ENCODE results near the gene HOMER3.
A peak's percentile ranks its signal among the peaks of the same experiment; 100 is the strongest.
"Not testable (repeated sequence)": the region's sequence is repeated elsewhere in the genome, so short reads cannot be mapped to it uniquely, and the experiment has no call there.

HOMER3 gene

DNA sequence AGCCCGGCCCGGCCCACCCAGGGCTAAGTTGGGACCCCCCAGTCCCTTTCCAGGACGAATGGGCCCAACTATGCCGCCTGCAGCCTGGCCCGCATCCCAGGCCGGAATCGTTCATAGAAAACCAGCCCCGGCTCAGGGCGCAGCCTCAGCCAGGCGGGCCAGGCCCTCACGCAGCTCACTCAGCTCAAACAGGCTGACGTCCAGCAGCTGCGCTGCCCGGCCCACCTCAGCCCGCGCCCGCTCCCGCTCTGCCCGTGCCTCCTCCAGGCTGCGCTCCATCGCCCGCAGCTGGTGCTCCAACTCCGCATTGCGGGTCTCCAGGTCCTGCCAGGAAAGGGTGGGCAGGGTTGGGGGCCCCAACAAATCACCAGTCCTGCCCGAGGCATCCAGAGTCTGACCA lies 11.7 kb downstream of the HOMER3 start:
- Mint-ChIP-seq H3K4me3 (no peak overlapping the region), H3K27me3 (no peaks in the 10 kb centered on the region), H3K27ac (no peak overlapping the region), H3K36me3 (ENCODE audit: low read depth) (peaks cover 89% of the 10 kb centered on the region), H3K9me3 (no peaks in the 10 kb centered on the region), H3K4me1 (ENCODE audit: low read depth) (peaks cover 23% of the 10 kb centered on the region)
- intact Hi-C loops (cut with micrococcal nuclease), result no loop called here

DNA sequence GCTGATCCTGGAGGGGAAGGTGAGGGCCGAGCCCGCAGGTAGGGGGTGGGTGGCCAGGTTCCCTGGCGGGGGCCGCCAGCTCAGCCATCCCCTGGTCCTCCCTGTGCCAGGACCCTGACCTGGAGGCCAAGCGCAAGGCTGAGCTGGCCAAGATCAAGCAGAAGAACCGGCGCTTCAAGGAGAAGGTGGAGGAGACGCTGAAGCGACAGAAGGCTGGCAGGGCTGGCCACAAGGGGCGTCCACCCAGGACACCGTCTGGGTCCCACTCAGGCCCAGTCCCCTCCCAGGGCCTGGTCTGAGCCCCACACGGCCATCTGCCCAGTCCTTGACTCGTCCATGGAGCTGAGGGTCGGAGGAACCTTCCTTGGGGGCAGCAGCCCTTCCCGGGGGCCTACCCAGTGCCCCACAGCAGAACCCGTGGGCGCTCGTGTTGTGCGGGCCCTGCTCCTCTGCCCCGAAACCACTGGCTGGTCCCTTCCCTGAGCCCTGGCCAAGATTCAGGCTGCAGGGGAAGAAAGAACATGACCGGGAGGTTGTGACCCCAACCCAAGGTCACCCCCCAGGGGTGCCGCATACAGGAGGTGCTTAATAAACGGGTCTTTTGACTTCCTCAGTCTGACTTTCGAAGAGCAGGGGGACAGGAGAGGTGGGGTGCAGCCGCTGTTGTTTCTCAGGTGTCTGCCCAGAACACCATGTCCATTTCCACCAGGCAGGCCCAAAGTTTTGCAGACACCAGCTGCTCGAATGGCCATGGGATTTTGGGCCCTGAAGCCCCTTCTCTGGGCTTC lies 12.8 kb downstream of the HOMER3 start:
- Mint-ChIP-seq H3K4me3 (no peak overlapping the region), H3K36me3 (ENCODE audit: low read depth) (peaks cover 89% of the 10 kb centered on the region), H3K4me1 (ENCODE audit: low read depth) (peaks cover 12% of the 10 kb centered on the region), H3K27me3 (no peaks in the 10 kb centered on the region), H3K27ac (no peak overlapping the region), H3K9me3 (no peaks in the 10 kb centered on the region)
- intact Hi-C loops (cut with micrococcal nuclease), result no loop called here

DNA sequence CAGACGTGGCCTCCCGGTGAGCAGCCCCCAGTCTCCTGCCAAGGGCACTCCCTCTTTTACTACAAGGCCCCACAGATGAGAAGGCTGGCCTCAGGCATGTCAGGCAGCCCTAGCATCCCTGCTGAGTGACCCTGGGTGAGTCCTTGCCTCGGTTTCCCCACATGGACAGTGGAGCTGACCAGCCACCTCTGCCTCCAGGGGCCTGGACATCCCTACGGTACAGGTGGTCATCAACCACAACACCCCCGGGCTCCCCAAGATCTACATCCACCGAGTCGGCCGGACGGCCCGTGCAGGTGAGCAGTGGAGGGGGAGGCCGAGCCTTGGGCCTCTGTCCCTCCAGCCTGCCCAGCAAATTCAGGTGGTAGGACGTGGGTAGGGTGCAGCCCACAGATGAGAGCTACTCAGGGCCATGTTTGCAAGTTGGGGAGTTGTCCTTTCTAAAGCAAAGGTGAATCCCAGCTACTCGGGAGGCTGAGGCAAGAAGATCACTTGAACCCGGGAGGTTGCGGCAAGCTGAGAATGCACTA lies 16.3 kb downstream of the HOMER3 start:
- Mint-ChIP-seq H3K9me3 (no peaks in the 10 kb centered on the region), H3K4me1 (ENCODE audit: low read depth) (peaks cover 17% of the 10 kb centered on the region), H3K27me3 (no peaks in the 10 kb centered on the region), H3K27ac (no peak overlapping the region), H3K36me3 (ENCODE audit: low read depth) (peaks cover 100% of the 10 kb centered on the region), H3K4me3 (no peak overlapping the region)
- intact Hi-C loops (cut with micrococcal nuclease), result no loop called here

DNA sequence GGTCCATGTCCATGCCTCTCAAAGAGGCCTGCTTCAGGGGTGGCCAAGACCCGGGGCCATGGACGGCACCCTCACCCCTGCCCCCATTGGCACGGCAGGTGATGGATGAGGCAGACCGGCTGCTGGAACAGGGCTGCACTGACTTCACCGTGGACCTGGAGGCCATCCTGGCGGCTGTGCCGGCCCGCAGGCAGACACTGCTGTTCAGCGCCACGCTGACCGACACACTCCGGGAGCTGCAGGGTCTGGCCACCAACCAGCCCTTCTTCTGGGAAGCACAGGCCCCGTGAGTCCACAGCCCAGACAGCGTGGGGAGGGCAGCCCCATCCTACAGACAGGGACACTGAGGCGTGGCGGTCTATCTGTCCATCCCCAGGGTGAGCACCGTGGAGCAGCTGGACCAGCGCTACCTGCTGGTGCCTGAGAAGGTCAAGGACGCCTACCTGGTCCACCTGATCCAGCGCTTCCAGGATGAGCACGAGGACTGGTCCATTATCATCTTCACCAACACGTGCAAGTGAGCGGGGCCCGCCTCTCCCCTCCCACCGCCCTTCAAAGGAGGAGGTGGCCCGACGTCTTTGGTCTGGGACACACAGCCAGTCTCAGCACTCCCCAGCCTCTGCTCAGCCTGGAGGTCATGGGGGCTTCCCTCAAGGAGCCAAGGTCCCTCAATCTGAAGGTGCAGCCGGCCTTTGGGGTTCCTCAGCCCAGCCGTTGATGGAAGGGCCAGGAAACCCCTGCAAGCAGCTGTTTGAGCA lies 18.6 kb downstream of the HOMER3 start:
- Mint-ChIP-seq H3K4me3 (no peak overlapping the region), H3K4me1 (ENCODE audit: low read depth) (peaks cover 30% of the 10 kb centered on the region), H3K36me3 (ENCODE audit: low read depth) (peaks cover 90% of the 10 kb centered on the region), H3K27ac (no peak overlapping the region), H3K27me3 (no peaks in the 10 kb centered on the region), H3K9me3 (no peaks in the 10 kb centered on the region)
- intact Hi-C loops (cut with micrococcal nuclease), result no loop called here

- no peak overlapping the region for H3K4me3 Mint-ChIP-seq
- peaks cover 38% of the 10 kb centered on the region for H3K4me1 Mint-ChIP-seq (ENCODE audit: low read depth)
- no peaks in the 10 kb centered on the region for H3K9me3 Mint-ChIP-seq
- no peaks in the 10 kb centered on the region for H3K27me3 Mint-ChIP-seq
- peak overlapping the region; percentile 96 for H3K27ac Mint-ChIP-seq
- intact Hi-C loops (cut with micrococcal nuclease), result no loop called here
- peaks cover 90% of the 10 kb centered on the region for H3K36me3 Mint-ChIP-seq (ENCODE audit: low read depth)
These were observed 19.4 kb downstream of the HOMER3 start for GRCh38 chr19:18921593-18921992.

DNA sequence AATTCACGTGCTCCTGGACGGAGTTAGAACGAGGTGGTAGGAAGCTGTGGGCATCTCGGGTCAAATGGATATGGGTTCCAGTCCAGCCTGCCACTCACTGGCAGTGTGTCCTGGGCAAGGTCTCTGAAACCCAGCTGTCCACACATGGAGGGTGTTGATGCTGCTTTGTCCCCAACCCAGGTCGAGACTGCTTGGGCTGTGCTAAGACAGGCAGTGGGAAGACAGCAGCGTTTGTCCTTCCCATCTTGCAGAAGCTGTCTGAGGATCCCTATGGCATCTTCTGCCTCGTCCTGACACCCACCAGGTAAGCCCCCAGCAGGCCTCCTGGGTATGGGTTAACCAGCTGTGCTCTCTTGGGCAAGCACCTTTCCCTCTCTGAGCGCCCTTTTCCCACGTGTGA lies 20.6 kb downstream of the HOMER3 start:
- intact Hi-C loops (cut with micrococcal nuclease), result no loop called here
- Mint-ChIP-seq H3K27ac (peak overlapping the region; percentile 96), H3K9me3 (no peaks in the 10 kb centered on the region), H3K27me3 (no peaks in the 10 kb centered on the region), H3K36me3 (ENCODE audit: low read depth) (peaks cover 90% of the 10 kb centered on the region), H3K4me1 (ENCODE audit: low read depth) (peaks cover 41% of the 10 kb centered on the region), H3K4me3 (peak overlapping the region; percentile 86)

- peaks cover 46% of the 10 kb centered on the region for H3K4me1 Mint-ChIP-seq (ENCODE audit: low read depth)
- intact Hi-C loops (cut with micrococcal nuclease), result loop anchor here (1.0 to 5.0 kb wide), 3 partner anchors 12 to 67 kb away; no protein-coding TSS in a partner anchor
- H3K27me3 Mint-ChIP-seq, result no peaks in the 10 kb centered on the region
- H3K27ac Mint-ChIP-seq, result peak overlapping the region; percentile 96
- H3K9me3 Mint-ChIP-seq, result no peaks in the 10 kb centered on the region
- peak overlapping the region; percentile 86 for H3K4me3 Mint-ChIP-seq
- H3K36me3 Mint-ChIP-seq (ENCODE audit: low read depth), result peaks cover 90% of the 10 kb centered on the region
These were observed 21.2 kb downstream of the HOMER3 start for GRCh38 chr19:18919900-18920214.

DNA sequence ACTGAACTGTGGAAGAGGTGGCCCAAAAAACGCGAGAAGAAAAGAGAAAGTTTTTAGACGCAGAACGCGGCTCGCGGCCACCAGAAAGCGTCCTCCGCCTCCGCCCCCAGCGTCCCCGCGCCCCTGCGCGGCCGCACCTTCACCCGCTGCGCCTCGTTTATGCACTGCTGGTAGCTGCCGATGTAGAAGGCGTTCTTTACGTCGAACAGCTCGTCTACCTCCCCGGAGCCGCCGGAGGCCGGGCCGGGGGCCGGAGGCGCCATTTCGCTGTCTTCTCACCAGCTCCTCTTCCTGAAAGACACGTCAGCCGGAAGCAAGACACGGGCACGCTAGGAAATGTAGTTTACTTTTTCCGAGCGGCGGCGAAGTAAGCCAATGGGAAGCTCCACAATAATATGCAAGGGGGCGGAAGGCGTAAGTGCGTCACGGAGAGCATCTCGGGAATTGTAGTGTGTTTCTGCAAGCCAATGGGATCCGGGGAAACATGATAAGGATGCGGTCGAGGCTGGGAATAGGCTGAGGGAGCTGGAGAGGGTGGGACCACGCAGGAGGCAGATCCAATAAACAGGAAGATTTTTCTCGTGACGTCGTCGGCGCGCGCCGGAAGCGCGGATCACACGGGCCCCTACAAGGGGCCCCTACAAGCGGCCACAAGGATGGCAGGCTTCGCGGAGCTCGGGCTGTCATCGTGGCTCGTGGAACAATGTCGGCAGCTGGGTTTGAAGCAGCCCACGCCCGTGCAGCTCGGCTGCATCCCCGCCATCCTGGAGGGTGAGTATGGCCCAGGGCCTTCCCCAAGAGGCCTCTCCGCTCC lies 21.7 kb downstream of the HOMER3 start, which contains the start of the genes COPE and DDX49:
TSS of gene COPE (minus strand) at position 302 of the 814 bp plus-strand sequence. CDS start at position 263, 39 bp downstream.
TSS of gene DDX49 (plus strand) at position 630 of the 814 bp plus-strand sequence. CDS start at position 657, 27 bp downstream.
- H3K36me3 Mint-ChIP-seq (ENCODE audit: low read depth), result peaks cover 90% of the 10 kb centered on the region
- H3K4me1 Mint-ChIP-seq (ENCODE audit: low read depth), result peaks cover 46% of the 10 kb centered on the region
- peak within 1 kb of the TSS; percentile 96 for H3K27ac Mint-ChIP-seq
- peak within 1 kb of the TSS; percentile 86 for H3K4me3 Mint-ChIP-seq
- H3K27me3 Mint-ChIP-seq, result no peaks in the 10 kb centered on the region
- intact Hi-C loops (cut with micrococcal nuclease), result loop anchor here (1.0 to 5.0 kb wide), 3 partner anchors 13 to 68 kb away; no protein-coding TSS in a partner anchor
- H3K9me3 Mint-ChIP-seq, result no peaks in the 10 kb centered on the region

GRCh38 chr19:18917593-18917992 lies 23.4 kb downstream of the HOMER3 start:
- H3K27ac Mint-ChIP-seq, result peak overlapping the region; percentile 39
- H3K36me3 Mint-ChIP-seq (ENCODE audit: low read depth), result peaks cover 90% of the 10 kb centered on the region
- peak overlapping the region; percentile 34 for H3K4me3 Mint-ChIP-seq
- H3K4me1 Mint-ChIP-seq (ENCODE audit: low read depth), result peaks cover 46% of the 10 kb centered on the region
- not testable (repeated sequence) for H3K27me3 Mint-ChIP-seq, H3K9me3 Mint-ChIP-seq
- intact Hi-C loops (cut with micrococcal nuclease), result loop anchor here (5.0 kb wide), 1 partner anchor 70 kb away; no protein-coding TSS in a partner anchor

- no peak overlapping the region for H3K27ac Mint-ChIP-seq
- peaks cover 37% of the 10 kb centered on the region for H3K4me1 Mint-ChIP-seq (ENCODE audit: low read depth)
- peaks cover 90% of the 10 kb centered on the region for H3K36me3 Mint-ChIP-seq (ENCODE audit: low read depth)
- intact Hi-C loops (cut with micrococcal nuclease), result loop anchor here (5.0 kb wide), 1 partner anchor 72 kb away; no protein-coding TSS in a partner anchor
- H3K4me3 Mint-ChIP-seq, result no peak overlapping the region
- no peaks in the 10 kb centered on the region for H3K27me3 Mint-ChIP-seq
- no peaks in the 10 kb centered on the region for H3K9me3 Mint-ChIP-seq
These were observed 25.4 kb downstream of the HOMER3 start for GRCh38 chr19:18915639-18916038.

GRCh38 chr19:18913466-18913865 lies 27.6 kb downstream of the HOMER3 start:
- Mint-ChIP-seq H3K36me3 (ENCODE audit: low read depth) (peaks cover 92% of the 10 kb centered on the region), H3K4me1 (ENCODE audit: low read depth) (peaks cover 26% of the 10 kb centered on the region), H3K27ac (no peak overlapping the region), H3K27me3 (no peaks in the 10 kb centered on the region), H3K9me3 (no peaks in the 10 kb centered on the region), H3K4me3 (no peak overlapping the region)
- intact Hi-C loops (cut with micrococcal nuclease), result no loop called here

- Mint-ChIP-seq H3K27ac (no peak overlapping the region), H3K4me1 (ENCODE audit: low read depth) (peaks cover 21% of the 10 kb centered on the region), H3K36me3 (ENCODE audit: low read depth) (peaks cover 96% of the 10 kb centered on the region), H3K9me3 (no peaks in the 10 kb centered on the region), H3K4me3 (no peak overlapping the region), H3K27me3 (no peaks in the 10 kb centered on the region)
- intact Hi-C loops (cut with micrococcal nuclease), result no loop called here
These were observed 28.1 kb downstream of the HOMER3 start for GRCh38 chr19:18912933-18913332.

GRCh38 chr19:18910801-18911436 lies 30.1 kb downstream of the HOMER3 start:
- Mint-ChIP-seq H3K36me3 (ENCODE audit: low read depth) (peaks cover 99% of the 10 kb centered on the region), H3K4me3 (no peak overlapping the region), H3K27me3 (no peaks in the 10 kb centered on the region), H3K27ac (peak overlapping the region; percentile 6), H3K9me3 (no peaks in the 10 kb centered on the region), H3K4me1 (ENCODE audit: low read depth) (peaks cover 5% of the 10 kb centered on the region)
- intact Hi-C loops (cut with micrococcal nuclease), result no loop called here
